Measurements from ENCODE around the gene MSH3.
"Not testable (repeated sequence)": the region's sequence is repeated elsewhere in the genome, so short reads cannot be mapped to it uniquely, and the experiment has no call there.

Gene MSH3

GRCh38 chr5:80705216-80705769 lies 50.8 kb downstream of the MSH3 start:
- DNase-seq (ENCODE audit: low read depth in 1 of 2, low spot score in 1 of 2): no peak

DNA sequence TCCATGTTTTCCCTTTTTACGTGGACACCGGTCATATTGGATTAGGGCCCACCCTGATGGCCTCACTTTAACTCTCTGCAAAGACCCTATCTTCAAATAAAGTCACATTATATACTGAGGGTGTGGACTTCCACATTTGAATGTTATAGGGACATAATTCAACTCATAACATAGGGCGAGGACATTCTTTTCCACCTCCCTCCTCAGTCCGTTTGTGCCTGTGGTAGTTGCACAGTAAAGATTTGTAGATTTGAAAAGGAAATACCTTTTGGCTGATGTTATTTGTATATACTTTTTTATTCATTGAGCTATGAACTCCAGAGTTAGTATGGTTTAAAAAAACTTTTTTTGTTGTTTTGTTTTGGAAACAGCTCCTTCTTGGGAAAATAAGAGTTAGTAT lies 51.3 kb downstream of the MSH3 start:
- no peak for DNase-seq (ENCODE audit: low read depth in 1 of 2, low spot score in 1 of 2)

GRCh38 chr5:80706835-80707447 lies 52.5 kb downstream of the MSH3 start:
- DNase-seq (ENCODE audit: low read depth in 1 of 2, low spot score in 1 of 2): no peak

DNA sequence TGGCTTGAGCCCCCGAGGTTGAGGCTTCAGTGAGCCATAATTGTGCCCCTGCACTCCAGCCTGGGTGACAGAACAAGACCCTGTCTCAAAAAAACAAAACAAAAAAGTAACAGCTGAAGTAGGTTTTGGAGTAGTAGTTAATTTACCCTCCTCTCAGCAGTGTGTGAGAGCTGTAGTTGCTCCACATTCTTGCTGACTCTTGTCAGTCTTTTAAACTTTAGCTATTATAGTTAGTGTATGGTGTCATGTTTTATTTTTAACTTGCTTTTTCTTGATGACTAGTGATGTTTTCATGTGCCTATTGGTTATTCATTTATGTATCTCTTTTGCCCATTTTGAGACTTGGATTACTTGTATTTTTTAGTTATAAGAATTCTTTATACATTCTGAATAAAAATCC lies 53.2 kb downstream of the MSH3 start:
- no peak for DNase-seq (ENCODE audit: low read depth in 1 of 2, low spot score in 1 of 2)

GRCh38 chr5:80711216-80711615 lies 56.8 kb downstream of the MSH3 start:
- DNase-seq (ENCODE audit: low read depth in 1 of 2, low spot score in 1 of 2): no peak

- DNase-seq (ENCODE audit: low read depth in 1 of 2, low spot score in 1 of 2): no peak
These were observed 57.5 kb downstream of the MSH3 start for GRCh38 chr5:80711938-80712337.

DNA sequence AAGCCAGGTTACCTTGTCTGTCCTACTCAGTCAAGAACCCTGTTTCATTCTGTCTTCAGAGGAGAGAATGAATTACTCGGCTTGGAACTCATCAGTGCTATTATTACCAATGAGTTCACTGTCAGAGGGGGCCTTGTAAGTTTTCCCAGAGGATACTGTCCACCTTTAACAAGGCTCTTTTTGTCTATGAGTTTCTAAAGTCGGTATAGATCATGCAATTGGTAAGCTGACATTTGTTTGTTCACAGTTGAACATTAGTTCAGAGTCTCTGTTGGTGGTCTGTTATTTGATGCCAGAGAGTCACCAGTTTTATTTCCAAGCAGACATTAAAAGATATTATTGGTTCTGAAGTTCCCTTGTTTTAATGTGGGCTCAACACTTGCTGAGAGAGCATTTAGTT lies 58.5 kb downstream of the MSH3 start:
- no peak for DNase-seq (ENCODE audit: low read depth in 1 of 2, low spot score in 1 of 2)

DNA sequence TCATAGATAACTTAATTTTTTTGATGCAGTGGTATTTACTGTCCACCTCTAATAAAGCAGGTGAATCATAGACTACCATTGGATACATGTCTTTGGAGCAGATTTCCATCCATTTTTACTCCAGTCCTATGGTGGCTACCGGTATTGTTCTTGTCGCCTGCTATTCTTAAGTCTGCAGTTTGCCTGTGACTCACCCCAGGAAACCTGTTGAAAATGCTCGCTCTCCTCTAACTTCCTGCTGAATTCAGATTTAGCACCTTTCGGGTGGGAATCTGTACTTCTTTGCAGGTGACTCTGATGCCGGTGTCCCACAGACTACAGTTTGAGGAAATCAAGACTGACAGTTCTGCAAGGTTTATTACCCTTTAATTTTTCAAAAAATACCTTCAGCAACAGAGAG lies 59.2 kb downstream of the MSH3 start:
- DNase-seq (ENCODE audit: low read depth in 1 of 2, low spot score in 1 of 2): no peak

GRCh38 chr5:80714570-80715298 lies 60.3 kb downstream of the MSH3 start:
- DNase-seq (ENCODE audit: low read depth in 1 of 2, low spot score in 1 of 2): no peak

GRCh38 chr5:80715887-80716286 lies 61.4 kb downstream of the MSH3 start:
- DNase-seq (ENCODE audit: low read depth in 1 of 2, low spot score in 1 of 2): no peak

GRCh38 chr5:80720181-80720580 lies 65.7 kb downstream of the MSH3 start:
- DNase-seq (ENCODE audit: low read depth in 1 of 2, low spot score in 1 of 2): no peak

GRCh38 chr5:80722916-80723315 lies 68.5 kb downstream of the MSH3 start:
- DNase-seq (ENCODE audit: low read depth in 1 of 2, low spot score in 1 of 2): no peak

GRCh38 chr5:80725446-80725845 lies 71.0 kb downstream of the MSH3 start:
- no peak for DNase-seq (ENCODE audit: low read depth in 1 of 2, low spot score in 1 of 2)

GRCh38 chr5:80736730-80737129 lies 82.3 kb downstream of the MSH3 start:
- DNase-seq (ENCODE audit: low read depth in 1 of 2, low spot score in 1 of 2): no peak

GRCh38 chr5:80738466-80738865 lies 84.0 kb downstream of the MSH3 start:
- no peak for DNase-seq (ENCODE audit: low read depth in 1 of 2, low spot score in 1 of 2)

DNA sequence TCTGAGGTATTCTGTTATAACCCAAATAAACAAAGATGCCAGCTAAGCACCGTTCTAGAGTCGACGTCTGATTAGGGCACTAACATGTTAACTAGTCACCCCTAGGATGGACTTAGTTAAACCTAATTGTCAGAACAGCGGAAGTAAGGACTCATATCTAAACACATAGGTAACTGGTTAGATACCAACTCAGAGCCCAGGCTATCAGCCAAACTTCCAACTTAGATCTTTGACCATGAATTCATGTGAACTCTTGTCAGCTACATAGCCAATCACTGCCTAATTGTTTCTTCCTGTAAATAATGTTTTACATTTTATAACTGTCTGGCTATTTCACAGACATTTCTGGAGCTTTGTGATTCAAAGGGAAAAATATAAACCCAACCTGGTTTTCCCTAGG lies 84.6 kb downstream of the MSH3 start:
- DNase-seq (ENCODE audit: low read depth in 1 of 2, low spot score in 1 of 2): no peak

DNA sequence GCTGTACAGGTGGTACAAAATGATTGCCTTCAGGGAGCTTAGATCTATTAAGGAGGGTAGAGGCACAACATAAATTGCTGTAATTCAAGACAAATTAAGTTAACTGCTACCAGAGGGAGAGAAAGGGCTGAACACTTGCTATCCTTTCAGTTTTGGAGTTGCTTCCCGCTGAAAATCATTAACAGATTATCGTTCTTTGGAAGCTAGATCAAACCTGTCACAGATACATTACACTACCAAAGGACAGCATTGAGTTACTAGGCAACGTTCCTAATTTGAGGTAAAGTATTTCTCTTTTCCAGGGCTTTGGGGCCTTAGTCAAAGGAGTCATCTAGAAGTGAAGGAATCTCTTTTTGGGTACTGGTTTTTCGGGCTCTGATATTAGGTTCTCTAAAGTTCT lies 85.0 kb downstream of the MSH3 start:
- DNase-seq (ENCODE audit: low read depth in 1 of 2, low spot score in 1 of 2): no peak

GRCh38 chr5:80739898-80740297 lies 85.4 kb downstream of the MSH3 start:
- DNase-seq (ENCODE audit: low read depth in 1 of 2, low spot score in 1 of 2): no peak

GRCh38 chr5:80740488-80740887 lies 86.0 kb downstream of the MSH3 start:
- DNase-seq (ENCODE audit: low read depth in 1 of 2, low spot score in 1 of 2): not testable (repeated sequence)

DNA sequence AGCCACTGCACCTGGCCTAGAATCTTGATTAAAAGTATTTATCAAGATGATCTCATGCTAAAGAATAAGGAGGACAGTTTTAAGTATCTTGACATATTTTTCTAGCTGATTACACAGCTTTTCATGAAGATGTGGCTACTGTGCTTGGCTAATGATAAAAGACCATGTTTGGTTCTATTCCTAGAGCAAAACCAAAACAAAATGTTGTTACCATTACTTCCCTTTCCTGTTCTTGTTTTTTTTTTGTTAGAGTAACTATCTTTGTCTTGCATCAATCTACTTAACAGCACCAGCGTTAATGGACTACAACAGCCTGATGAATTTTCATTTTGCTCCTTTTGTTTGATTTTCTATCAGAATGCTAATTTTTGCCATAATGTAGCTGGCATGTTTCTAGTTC lies 86.5 kb downstream of the MSH3 start:
- DNase-seq (ENCODE audit: low read depth in 1 of 2, low spot score in 1 of 2): no peak

DNA sequence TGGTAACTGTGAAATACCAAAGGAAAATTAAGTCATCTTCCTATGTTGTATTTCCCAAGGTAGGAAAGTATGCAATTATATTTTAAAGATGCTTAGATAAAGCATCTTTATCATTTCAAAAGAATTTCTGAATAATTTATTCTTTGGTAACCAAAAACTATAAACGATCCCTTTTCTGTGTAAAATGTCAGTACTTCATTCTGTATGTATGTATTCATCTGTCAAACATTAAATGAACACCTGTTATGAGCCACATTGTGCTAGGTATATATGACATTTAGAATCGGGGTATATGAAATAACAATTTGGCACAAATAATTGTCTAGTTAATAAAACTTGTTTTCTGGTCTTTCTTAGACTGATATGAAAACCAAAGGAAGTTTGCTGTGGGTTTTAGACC lies 89.7 kb downstream of the MSH3 start:
- no peak for DNase-seq (ENCODE audit: low read depth in 1 of 2, low spot score in 1 of 2)

GRCh38 chr5:80745490-80745889 lies 91.0 kb downstream of the MSH3 start:
- no peak for DNase-seq (ENCODE audit: low read depth in 1 of 2, low spot score in 1 of 2)

- DNase-seq (ENCODE audit: low read depth in 1 of 2, low spot score in 1 of 2): no peak
These were observed 93.5 kb downstream of the MSH3 start for GRCh38 chr5:80747922-80748321.
